Measurements from ENCODE around the gene MEX3A. TPM values are rescaled to one million over a fixed set of nuclear protein-coding genes. Genes with fewer than 3 reads are reported as not detected.

Gene MEX3A
- total RNA-seq, 1 experiment from 2014 or later = 68.0 TPM

DNA sequence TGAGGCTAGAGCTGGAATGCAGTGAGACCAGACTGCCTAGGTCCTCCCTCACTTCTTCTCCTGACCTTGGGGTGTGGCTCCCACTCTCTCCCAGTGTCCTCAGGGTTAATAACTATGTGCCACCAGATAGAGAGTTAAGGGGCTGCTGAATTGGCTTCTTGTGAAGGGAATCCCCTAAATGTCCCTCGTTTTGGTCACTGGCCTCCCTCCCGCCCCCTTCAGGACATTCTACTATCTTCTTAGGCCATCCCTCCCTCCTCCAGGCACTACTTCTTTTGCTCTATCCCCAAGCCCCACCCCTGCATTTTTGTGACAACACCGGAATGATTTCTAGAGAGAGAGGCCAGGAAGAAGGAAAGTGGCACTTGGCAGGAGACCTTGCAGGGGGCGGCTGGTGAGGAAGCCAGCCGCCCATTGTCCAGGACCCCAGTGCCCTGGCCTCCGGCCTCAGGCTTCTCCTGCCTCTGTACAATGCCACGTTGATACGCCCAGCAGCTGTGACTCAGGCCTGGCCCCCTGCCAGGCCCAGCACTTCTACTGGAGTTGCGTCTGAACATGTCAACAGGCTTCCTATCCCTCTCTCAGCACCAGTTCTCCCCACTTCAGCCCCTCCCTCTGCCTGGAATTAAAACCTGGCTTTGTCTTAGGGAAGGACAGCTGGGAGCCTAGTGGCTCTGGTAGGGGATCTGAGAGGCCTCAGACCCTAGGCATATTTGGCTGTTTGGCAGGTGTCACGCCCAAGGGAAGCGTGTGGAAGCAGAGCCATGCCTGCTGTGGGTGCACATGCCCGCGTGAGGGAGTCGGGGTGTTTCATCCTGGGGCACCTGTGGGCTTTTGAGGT is 41.3 kb upstream of the MEX3A start:
- no peaks in the 10 kb centered on the region for H3K27me3 ChIP-seq (ENCODE audit: insufficient read depth, low read length)
- no peaks in the 10 kb centered on the region for H3K23me2 ChIP-seq (ENCODE audit: insufficient read length, low read depth, low read length, poor library complexity, severe bottlenecking)
- H2AFZ ChIP-seq (ENCODE audit: low read length) = no peak overlapping the region
- Mint-ChIP-seq H3K4me3 (peak overlapping the region; percentile 14 to 36), H3K9me3 (no peaks in the 10 kb centered on the region), H3K36me3 (ENCODE audit: insufficient read depth in 1 of 3, low read depth in 3 of 3) (peaks cover 0 to 12% (median 5%) of the 10 kb centered on the region in 3 experiments; a peak in 4 of 7 replicates), H3K27me3 (ENCODE audit: low read depth) (no peaks in the 10 kb centered on the region), H3K4me1 (peaks cover 55 to 64% of the 10 kb centered on the region in 2 experiments), H3K27ac (peak overlapping the region; percentile 87 to 98 (median 93); a peak in 6 of 7 replicates)
- H3K4ac ChIP-seq (ENCODE audit: low read depth, low read length) = no peak overlapping the region
- H3K27ac ChIP-seq (ENCODE audit: insufficient read length, low read depth, low read length) = peak overlapping the region; percentile 71
- H3K9me3 ChIP-seq (ENCODE audit: control insufficient read depth, low read depth, low read length) = no peaks in the 10 kb centered on the region
- H2BK12ac ChIP-seq (ENCODE audit: insufficient read length, low read depth, low read length) = no peak overlapping the region
- H3K4me1 ChIP-seq (ENCODE audit: insufficient read depth, low read length) = peaks cover 9% of the 10 kb centered on the region; the same call in 1 of the 2 replicates
- peak overlapping the region; percentile 17 for H3K4me2 ChIP-seq (ENCODE audit: insufficient read depth, insufficient read length, low read length)
- no peak overlapping the region for H2BK5ac ChIP-seq (ENCODE audit: insufficient read length, low read length)
- H2AK5ac ChIP-seq (ENCODE audit: insufficient read length, low read length) = no peak overlapping the region
- peak; percentile 94 for DNase-seq
- H3K9ac ChIP-seq (ENCODE audit: extremely low read depth, insufficient read length, low read length) = no peak overlapping the region
- peak overlapping the region; percentile 54; the same call in 1 of the 2 replicates for H3K14ac ChIP-seq (ENCODE audit: insufficient read depth, low read length)
- H3K79me1 ChIP-seq (ENCODE audit: insufficient read depth, low read depth, low read length, poor library complexity, severe bottlenecking) = no peaks in the 10 kb centered on the region
- H4K91ac ChIP-seq (ENCODE audit: insufficient read length, low read depth, low read length) = no peak overlapping the region
- H2BK15ac ChIP-seq (ENCODE audit: low read depth, low read length) = no peak overlapping the region
- H4K8ac ChIP-seq (replicated peaks; ENCODE audit: insufficient read length, low read depth, low read length) = no peak overlapping the region
- TF ChIP-seq, protein P1, sequence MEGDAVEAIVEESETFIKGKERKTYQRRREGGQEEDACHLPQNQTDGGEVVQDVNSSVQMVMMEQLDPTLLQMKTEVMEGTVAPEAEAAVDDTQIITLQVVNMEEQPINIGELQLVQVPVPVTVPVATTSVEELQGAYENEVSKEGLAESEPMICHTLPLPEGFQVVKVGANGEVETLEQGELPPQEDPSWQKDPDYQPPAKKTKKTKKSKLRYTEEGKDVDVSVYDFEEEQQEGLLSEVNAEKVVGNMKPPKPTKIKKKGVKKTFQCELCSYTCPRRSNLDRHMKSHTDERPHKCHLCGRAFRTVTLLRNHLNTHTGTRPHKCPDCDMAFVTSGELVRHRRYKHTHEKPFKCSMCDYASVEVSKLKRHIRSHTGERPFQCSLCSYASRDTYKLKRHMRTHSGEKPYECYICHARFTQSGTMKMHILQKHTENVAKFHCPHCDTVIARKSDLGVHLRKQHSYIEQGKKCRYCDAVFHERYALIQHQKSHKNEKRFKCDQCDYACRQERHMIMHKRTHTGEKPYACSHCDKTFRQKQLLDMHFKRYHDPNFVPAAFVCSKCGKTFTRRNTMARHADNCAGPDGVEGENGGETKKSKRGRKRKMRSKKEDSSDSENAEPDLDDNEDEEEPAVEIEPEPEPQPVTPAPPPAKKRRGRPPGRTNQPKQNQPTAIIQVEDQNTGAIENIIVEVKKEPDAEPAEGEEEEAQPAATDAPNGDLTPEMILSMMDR (conservative IDR thresholded peaks at IDR 0.05) = peak; percentile 67; the same call in 2 of the 3 replicates
- H3K56ac ChIP-seq (ENCODE audit: insufficient read length, low read depth, low read length) = no peak overlapping the region
- H3T11ph ChIP-seq (ENCODE audit: low read length) = no peak overlapping the region
- peak overlapping the region; percentile 85 for H3K18ac ChIP-seq (ENCODE audit: insufficient read length, low read depth, low read length)
- no peak overlapping the region for H3K23ac ChIP-seq (ENCODE audit: insufficient read length, low read depth, low read length)
- no peak overlapping the region for H4K5ac ChIP-seq (ENCODE audit: insufficient read length, low read depth, low read length)
- WGBS (ENCODE audit: extremely low coverage, insufficient read length, low lambda C conversion rate) = no CpG with 5 or more reads among the region's 14 CpGs
- H2BK20ac ChIP-seq (ENCODE audit: low read depth, low read length, poor library complexity, severe bottlenecking) = no peak overlapping the region
- H2BK120ac ChIP-seq (ENCODE audit: low read depth, low read length, poor library complexity, severe bottlenecking) = no peak overlapping the region
- H4K20me1 ChIP-seq (ENCODE audit: control insufficient read depth, insufficient read depth, insufficient read length) = no peaks in the 10 kb centered on the region
- no peaks in the 10 kb centered on the region for H3K79me2 ChIP-seq (ENCODE audit: insufficient read depth, low read length)

All from H9 (cell line).